Measurements from ENCODE around the gene INS. TPM values are rescaled to one million over a fixed set of nuclear protein-coding genes. Genes with fewer than 3 reads are reported as not detected.
A peak's percentile ranks its signal among the peaks of the same experiment; 100 is the strongest.

The INS gene
- total RNA-seq, 1 experiment from 2014 or later: not detected

GRCh38 chr11:2130881-2131352 lies 30.1 kb downstream of the INS start:
- Histone ChIP-seq H2BK12ac (ENCODE audit: insufficient read length, low read depth, low read length) (no peak overlapping the region), H3K27ac (ENCODE audit: insufficient read length, low read depth, low read length) (no peak overlapping the region), H3K4me2 (ENCODE audit: insufficient read depth, insufficient read length, low read length) (no peak overlapping the region), H2AFZ (ENCODE audit: low read length) (no peak overlapping the region), H2AK5ac (ENCODE audit: insufficient read length, low read length) (no peak overlapping the region), H2BK5ac (ENCODE audit: insufficient read length, low read length) (no peak overlapping the region), H3K79me2 (ENCODE audit: insufficient read depth, low read length) (no peaks in the 10 kb centered on the region), H2BK20ac (ENCODE audit: low read depth, low read length, poor library complexity, severe bottlenecking) (no peak overlapping the region), H3K4ac (ENCODE audit: low read depth, low read length) (no peak overlapping the region), H3K14ac (ENCODE audit: insufficient read depth, low read length) (no peak overlapping the region), H3K9me3 (ENCODE audit: control insufficient read depth, low read depth, low read length) (no peaks in the 10 kb centered on the region), H3K4me1 (ENCODE audit: insufficient read depth, low read length) (no peaks in the 10 kb centered on the region), H3K9ac (ENCODE audit: extremely low read depth, insufficient read length, low read length) (no peak overlapping the region), H3K23me2 (ENCODE audit: insufficient read length, low read depth, low read length, poor library complexity, severe bottlenecking) (no peaks in the 10 kb centered on the region), H4K91ac (ENCODE audit: insufficient read length, low read depth, low read length) (no peak overlapping the region), H3K79me1 (ENCODE audit: insufficient read depth, low read depth, low read length, poor library complexity, severe bottlenecking) (no peaks in the 10 kb centered on the region), H4K20me1 (ENCODE audit: control insufficient read depth, insufficient read depth, insufficient read length) (no peaks in the 10 kb centered on the region), H3T11ph (ENCODE audit: low read length) (no peak overlapping the region), H3K18ac (ENCODE audit: insufficient read length, low read depth, low read length) (no peak overlapping the region), H3K27me3 (ENCODE audit: insufficient read depth, low read length) (peaks cover 2% of the 10 kb centered on the region; the same call in 1 of the 2 replicates), H4K8ac (replicated peaks; ENCODE audit: insufficient read length, low read depth, low read length) (no peak overlapping the region), H2BK120ac (ENCODE audit: low read depth, low read length, poor library complexity, severe bottlenecking) (no peak overlapping the region), H2BK15ac (ENCODE audit: low read depth, low read length) (no peak overlapping the region), H3K23ac (ENCODE audit: insufficient read length, low read depth, low read length) (no peak overlapping the region), H4K5ac (ENCODE audit: insufficient read length, low read depth, low read length) (no peak overlapping the region), H3K56ac (ENCODE audit: insufficient read length, low read depth, low read length) (no peak overlapping the region)
- Mint-ChIP-seq H3K27ac (peak overlapping the region in 1 of 3 experiments; percentile 49; a peak in 1 of 7 replicates), H3K27me3 (ENCODE audit: low read depth) (peaks cover 64% of the 10 kb centered on the region), H3K9me3 (peaks cover 4 to 9% of the 10 kb centered on the region in 2 experiments; a peak in 2 of 5 replicates), H3K4me1 (peaks cover 0 to 28% of the 10 kb centered on the region in 2 experiments; a peak in 3 of 4 replicates), H3K4me3 (no peak overlapping the region), H3K36me3 (ENCODE audit: insufficient read depth in 1 of 3, low read depth in 3 of 3) (peaks cover 0 to 3% (median 3%) of the 10 kb centered on the region in 3 experiments; a peak in 2 of 7 replicates)
- no CpG with 5 or more reads among the region's 18 CpGs for WGBS (ENCODE audit: extremely low coverage, insufficient read length, low lambda C conversion rate)
- no peak for DNase-seq
- TF ChIP-seq, protein P1, sequence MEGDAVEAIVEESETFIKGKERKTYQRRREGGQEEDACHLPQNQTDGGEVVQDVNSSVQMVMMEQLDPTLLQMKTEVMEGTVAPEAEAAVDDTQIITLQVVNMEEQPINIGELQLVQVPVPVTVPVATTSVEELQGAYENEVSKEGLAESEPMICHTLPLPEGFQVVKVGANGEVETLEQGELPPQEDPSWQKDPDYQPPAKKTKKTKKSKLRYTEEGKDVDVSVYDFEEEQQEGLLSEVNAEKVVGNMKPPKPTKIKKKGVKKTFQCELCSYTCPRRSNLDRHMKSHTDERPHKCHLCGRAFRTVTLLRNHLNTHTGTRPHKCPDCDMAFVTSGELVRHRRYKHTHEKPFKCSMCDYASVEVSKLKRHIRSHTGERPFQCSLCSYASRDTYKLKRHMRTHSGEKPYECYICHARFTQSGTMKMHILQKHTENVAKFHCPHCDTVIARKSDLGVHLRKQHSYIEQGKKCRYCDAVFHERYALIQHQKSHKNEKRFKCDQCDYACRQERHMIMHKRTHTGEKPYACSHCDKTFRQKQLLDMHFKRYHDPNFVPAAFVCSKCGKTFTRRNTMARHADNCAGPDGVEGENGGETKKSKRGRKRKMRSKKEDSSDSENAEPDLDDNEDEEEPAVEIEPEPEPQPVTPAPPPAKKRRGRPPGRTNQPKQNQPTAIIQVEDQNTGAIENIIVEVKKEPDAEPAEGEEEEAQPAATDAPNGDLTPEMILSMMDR (conservative IDR thresholded peaks at IDR 0.05): no peak

All from H9 (cell line).